Epidermal melanocyte (primary cell): ENCODE data around the gene RPS15A.
"Not testable (repeated sequence)": the region's sequence is repeated elsewhere in the genome, so short reads cannot be mapped to it uniquely, and the experiment has no call there.

Experiments
- DNase-seq: peaks from one replicate; pipeline ENCODE4 v3.0.0; 2011; ENCODE audit warnings: low spot score; ENCODE audit not compliant: insufficient read length

RPS15A gene

GRCh38 chr16:18797746-18798145 lies 7.6 kb upstream of the RPS15A start:
- DNase-seq, result no peak

GRCh38 chr16:18796377-18796776 lies 6.2 kb upstream of the RPS15A start:
- no peak for DNase-seq

GRCh38 chr16:18792836-18793433 lies 2.8 kb upstream of the RPS15A start:
- no peak for DNase-seq

- no peak for DNase-seq
Observed at GRCh38 chr16:18789515-18789849, 652 bp downstream of the RPS15A start.

GRCh38 chr16:18788828-18789514 lies 1.2 kb downstream of the RPS15A start:
- DNase-seq, result no peak

- no peak for DNase-seq
Observed at GRCh38 chr16:18784917-18785623, 5.1 kb downstream of the RPS15A start.

- no peak for DNase-seq
Observed at GRCh38 chr16:18783430-18784341, 6.4 kb downstream of the RPS15A start.

GRCh38 chr16:18782697-18783429 lies 7.3 kb downstream of the RPS15A start:
- DNase-seq, result no peak

GRCh38 chr16:18781232-18781631 lies 8.9 kb downstream of the RPS15A start:
- DNase-seq, result not testable (repeated sequence)

GRCh38 chr16:18780460-18781026 lies 9.6 kb downstream of the RPS15A start:
- DNase-seq, result not testable (repeated sequence)

GRCh38 chr16:18777664-18778063 lies 12.5 kb downstream of the RPS15A start:
- not testable (repeated sequence) for DNase-seq

- not testable (repeated sequence) for DNase-seq
Observed at GRCh38 chr16:18776334-18776733, 13.8 kb downstream of the RPS15A start.

- not testable (repeated sequence) for DNase-seq
Observed at GRCh38 chr16:18774651-18775050, 15.5 kb downstream of the RPS15A start.

GRCh38 chr16:18772171-18772570 lies 18.0 kb downstream of the RPS15A start:
- not testable (repeated sequence) for DNase-seq

GRCh38 chr16:18770336-18770962 lies 19.7 kb downstream of the RPS15A start:
- DNase-seq, result not testable (repeated sequence)

- not testable (repeated sequence) for DNase-seq
Observed at GRCh38 chr16:18767217-18767616, 22.9 kb downstream of the RPS15A start.

- not testable (repeated sequence) for DNase-seq
Observed at GRCh38 chr16:18762713-18763112, 27.4 kb downstream of the RPS15A start.

GRCh38 chr16:18759598-18760520 lies 30.3 kb downstream of the RPS15A start:
- not testable (repeated sequence) for DNase-seq
